Pulmonary artery endothelial cell (primary cell): Measurements from ENCODE around the gene TMEM240. TPM values are rescaled to one million over a fixed set of nuclear protein-coding genes. Genes with fewer than 3 reads are reported as not detected.
"Not testable (repeated sequence)": the region's sequence is repeated elsewhere in the genome, so short reads cannot be mapped to it uniquely, and the experiment has no call there.

Experiments used
- DNase-seq: peaks from one replicate; pipeline ENCODE4 v3.0.0-alpha.2; 2011; ENCODE audit warnings: low read depth, low spot score
- total RNA-seq: library from RNA; depleted of rRNA; stranded (reverse); fragments of >200 nt; gene quantifications from 2 replicates; pipeline ENCODE4 v1.2.3, GENCODE V29; 2014

TMEM240 gene
- total RNA-seq, 1 donor from 2014 or later, result 3.0 TPM

GRCh38 chr1:1540818-1541628, 599 bp upstream of the TMEM240 start:
- no peak for DNase-seq

- no peak for DNase-seq
These were observed 924 bp downstream of the TMEM240 start for GRCh38 chr1:1539310-1540089.

DNA sequence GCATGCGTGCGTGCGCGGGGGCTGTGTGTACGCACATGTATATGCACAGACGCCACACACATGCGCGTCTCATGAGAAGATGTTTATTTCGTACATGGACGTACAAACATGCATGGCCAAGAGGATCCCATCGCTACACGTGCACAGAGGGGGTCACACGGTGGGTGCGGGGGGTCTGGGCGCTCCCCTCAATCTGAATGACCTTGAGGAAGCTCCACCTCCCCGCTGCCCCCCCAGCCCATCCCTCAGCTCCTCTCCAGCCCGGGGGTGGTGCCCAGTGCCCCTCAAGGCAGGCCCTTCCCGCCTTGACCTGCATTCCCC, 1.5 kb downstream of the TMEM240 start:
- DNase-seq, result no peak

DNA sequence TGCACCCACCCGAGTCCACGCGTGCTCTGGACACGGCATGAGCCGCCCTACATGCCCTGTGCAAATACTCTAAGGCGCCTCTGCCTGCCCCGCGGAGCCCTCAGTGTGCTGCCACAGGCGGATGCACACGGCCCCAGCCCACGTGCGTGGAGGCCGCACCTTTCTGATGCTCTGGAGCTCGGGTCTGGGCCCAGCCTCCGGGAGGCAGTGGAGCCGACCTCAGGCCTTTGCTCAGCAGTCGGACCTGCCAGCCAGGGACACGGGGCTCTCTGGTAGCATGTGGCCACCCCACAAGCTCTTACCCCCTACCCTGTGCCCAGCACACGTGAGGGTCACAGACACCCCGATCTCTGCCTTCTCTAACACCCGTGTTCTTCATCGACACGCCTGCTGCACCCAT, 2.1 kb downstream of the TMEM240 start:
- no peak for DNase-seq

DNA sequence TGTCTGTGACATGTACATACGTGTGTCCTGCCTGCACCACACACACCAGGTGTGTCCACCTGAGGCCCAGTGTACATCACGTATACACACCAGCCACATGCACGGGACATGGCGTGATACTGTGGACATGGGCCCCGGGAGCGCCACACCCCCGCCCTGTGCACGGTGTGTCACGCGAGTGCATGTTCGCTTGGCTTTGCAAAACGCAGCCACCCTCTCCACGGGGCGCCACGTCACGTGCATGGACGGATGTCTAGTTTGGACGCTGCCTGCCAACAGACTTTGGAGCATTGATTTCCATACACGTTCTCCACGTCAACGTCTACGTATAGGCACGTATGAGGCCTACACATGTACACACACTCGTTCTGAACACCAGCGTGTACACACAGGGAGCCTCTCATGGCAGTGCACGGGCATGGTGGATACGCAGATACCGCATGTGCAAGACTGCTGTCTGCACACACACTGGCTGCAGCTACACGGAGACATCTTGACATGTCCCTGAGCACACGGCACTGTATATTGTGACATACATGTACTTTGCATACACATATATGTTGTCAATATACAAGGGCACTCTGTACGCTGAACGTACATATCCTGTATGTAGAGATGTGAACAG, 2.7 kb downstream of the TMEM240 start:
- DNase-seq, result no peak

GRCh38 chr1:1536938-1537546, 3.4 kb downstream of the TMEM240 start:
- no peak for DNase-seq

DNA sequence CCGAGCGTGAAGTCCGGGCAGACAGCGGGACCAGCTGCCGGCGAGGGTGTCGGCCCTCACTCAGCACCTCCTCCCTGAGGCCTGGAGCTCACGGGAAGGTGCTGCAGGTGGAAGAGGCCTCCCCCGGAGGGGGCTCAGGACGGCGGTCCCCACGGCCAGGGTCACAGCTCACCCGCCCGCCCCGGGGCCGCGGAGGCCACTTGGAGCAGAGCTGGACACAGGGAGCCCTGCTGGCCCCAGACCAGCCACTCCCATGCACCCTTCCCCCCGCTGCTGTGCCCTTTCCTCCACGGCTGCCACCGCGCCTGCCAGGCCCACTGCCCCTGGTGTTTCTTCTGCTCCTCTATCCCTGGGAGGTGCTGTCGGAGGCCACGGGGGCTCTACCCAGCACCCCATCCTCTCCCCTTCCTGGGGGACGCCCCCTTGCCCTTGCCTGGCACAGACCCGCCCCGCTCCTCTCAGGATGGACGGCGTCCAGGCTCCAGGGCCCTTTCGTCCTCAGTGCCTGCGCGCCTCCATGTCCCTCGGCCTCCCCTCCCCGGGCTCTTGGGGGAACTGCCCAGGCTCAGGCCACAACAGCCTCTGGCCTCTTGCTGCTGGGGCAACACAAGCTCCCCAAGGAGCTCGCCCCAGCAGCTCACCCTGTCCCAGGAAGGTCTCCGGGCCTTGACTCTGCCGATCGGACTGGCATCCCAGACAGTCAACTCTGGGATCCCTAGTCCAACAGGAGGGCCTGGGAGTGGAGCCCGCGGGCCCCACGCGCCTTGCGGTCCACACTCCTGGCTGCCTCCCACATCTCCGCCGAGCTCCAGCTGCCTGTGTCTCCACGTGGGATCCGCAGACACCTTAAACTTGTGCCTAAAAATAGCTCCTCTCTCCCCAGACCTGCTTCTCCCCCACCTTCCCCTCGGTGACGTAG, 4.1 kb downstream of the TMEM240 start:
- no peak for DNase-seq

DNA sequence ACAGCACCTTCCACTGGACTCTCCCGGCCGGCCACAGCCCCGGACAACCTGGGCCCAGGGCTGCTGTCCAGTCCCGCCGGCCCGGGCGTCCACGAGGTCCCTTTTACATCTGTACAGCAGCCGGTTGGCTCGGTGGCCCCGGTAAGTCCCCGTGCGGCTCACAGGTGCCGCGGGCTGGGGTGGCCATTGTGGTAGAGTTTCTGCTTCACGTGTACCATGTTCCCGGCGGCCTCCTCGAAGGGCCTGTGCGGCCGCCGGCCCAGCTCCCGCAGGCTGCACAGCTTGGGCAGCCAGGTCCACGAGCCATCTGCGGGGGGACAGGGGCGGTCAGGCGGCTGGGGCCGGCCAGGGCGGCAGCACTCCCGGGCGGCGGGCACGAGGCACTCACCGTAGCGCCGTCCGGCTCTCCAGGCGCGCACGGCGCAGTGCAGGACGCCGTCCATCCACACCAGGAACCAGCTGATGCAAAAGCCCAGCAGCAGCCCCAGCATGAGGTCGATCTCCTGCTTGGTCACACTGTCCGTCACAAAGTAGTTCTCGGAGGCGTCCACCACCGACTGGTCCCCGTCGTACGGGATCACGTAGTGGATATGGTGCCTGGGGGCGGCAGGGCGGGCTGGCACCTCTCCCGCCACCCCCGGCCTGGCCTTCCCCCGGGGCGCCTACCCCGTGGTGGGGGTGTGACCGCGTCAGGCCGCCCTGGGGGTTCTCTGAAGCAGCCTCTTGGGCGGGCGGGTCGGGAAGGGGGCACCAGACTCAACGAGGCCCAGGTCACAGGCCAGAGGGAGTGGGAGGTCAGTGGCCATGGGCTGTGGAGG, 5.0 kb downstream of the TMEM240 start:
- DNase-seq, result no peak

GRCh38 chr1:1534401-1535154, 5.8 kb downstream of the TMEM240 start:
- no peak for DNase-seq

DNA sequence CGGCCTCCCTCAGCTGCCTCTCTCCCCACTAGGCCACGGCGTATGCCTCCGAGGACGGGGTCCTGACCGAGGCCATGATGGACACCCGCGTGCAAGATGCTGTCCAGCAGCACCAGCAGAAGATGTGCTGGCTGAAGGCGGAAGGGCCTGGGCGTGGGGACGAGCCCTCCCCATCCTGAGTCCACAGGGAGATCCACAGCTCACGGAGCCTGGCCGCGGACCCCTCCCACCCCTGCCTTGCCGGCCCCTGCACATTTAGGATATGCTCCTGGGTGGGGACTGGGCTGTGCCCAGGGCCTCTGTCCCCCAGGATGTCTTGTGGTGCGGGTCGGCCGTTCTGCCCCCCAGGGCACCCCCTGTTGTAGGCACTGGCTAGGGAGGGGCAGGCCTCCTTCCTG, 6.5 kb downstream of the TMEM240 start:
- not testable (repeated sequence) for DNase-seq

DNA sequence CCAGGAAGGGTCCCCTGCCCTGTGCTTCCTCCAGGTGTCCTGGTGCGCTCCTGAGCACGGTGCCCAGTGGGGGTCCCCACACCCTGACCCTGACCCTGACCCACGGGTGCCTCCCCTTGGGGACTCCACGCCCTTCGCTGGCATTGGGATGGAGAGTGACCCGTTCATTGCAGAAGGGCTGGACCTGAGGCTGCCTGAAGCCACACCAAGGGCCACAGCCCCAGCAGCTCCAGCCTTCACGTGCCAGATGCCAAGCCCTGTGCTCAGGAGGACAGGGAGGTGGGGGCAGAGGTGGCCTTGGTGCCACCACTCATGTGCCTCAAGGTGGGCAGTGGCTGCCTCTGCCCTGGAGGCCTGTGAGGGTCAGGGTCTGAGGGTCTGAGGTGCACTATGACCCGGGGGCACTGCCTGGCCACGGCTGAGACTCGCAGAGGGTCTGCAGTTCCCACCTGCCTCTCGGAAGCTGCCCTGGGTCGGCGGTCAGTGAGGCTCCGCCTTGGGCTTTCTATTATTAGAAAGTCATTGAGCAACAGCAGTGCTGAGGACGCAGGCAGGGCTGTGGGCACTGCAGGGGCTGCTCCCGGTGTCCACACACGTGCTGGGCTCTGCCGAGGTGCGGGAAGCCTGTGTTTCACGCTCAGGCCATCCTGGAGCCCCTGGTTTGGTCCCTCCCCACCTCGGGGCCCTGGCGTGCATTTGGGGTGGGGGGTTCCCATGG, 7.1 kb downstream of the TMEM240 start:
- DNase-seq, result not testable (repeated sequence)

DNA sequence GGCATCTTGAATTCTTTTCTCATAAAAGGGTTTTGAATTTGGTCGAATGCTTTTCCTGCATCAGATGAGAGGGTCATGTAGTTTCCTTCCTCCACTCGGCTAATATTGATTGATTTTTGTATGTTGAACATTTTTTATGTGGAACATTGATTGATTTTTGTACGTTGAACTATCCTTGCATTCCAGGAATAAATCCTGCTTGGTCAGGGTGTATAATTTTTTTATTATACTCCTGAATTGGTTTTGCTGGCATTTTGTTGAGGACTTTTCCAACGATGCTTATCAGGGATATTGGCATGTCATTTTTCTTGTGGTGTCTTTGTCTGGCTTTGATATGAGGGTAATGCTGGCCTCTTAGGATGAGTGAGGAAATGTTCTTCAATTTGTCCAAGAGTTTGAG, 8.5 kb downstream of the TMEM240 start:
- no peak for DNase-seq

- no peak for DNase-seq
These were observed 10.5 kb downstream of the TMEM240 start for GRCh38 chr1:1529936-1530335.

GRCh38 chr1:1529321-1529720, 11.1 kb downstream of the TMEM240 start:
- DNase-seq, result no peak

DNA sequence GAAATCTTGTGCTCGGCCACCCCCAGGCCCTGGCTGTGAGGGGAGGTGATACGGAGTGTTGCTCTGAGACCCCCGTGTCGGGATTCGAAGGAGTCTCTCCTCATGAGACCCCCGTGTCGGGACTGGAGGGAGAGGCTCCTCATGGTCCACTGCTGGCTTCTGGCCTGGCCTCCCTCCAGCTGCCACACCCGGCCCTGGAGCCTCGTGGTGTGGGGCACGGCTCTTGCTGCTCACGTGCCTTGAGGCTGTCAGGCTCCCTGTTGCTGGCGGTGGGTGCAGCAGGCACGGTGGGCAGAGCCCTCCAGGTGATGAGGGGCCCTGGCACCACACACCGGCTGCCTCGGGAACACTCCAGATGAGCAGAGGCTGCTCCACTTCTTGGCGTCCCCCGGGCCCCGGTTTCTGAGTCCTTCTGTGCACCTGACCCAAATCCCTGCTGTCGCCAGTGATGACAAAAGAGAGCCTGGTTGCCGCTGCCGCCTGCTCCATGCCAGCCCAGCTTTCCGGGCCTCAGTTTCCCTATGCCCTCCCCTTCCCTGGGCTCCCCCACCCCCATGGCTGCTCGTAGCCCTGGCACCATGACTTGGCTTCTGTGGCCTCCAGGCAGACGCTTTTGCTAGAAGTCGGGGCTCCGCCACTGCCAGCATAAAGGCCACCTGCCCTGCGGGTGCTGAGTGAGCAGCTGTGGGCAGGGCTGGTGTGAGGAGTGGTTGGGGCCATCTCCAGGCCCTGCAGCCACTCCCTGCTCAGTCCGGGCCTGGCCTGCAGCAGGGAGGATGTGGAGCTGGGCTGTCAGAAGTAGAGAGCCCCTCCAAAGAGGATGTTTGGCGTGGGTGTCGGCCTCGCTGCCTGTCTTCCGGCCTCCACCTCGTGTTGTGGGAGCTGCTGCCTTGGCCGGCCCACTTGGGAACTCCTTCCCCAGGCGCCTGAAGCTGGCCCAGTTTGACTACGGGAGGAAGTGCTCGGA, 11.8 kb downstream of the TMEM240 start:
- no peak for DNase-seq

DNA sequence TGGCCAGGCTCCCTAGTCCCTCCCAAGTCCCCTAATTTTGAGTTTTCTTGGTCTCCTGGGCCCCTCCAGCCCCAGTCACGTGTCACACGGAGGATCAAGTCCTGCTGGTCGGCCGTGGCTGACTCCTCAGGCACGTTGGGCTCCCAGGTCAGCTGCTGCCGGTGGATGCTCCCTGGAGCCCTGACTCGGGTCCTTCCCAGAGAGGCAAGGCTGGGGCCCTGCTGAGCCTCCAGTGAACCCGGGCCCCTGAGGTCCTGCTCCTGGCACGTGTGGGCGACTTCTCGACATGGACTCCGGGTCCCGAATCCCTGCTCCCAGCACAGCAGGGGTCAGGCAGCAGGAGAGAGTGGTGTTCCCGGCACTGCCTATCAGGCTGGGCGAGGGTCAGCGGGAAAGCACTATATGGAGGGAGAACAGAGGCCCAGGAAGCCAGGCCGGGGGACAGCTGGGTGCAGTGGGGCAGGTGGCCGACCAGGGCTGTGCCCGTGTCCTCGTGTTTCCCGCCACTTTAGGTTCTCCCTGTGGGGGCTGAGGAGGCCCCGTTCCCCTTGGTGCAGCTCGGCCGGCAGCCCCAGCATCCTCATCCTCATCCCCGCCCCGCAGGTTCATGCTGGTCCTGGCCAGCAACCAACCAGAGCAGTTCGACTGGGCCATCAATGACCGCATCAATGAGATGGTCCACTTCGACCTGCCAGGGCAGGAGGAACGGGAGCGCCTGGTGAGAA, 13.2 kb downstream of the TMEM240 start:
- no peak for DNase-seq

- not testable (repeated sequence) for DNase-seq
These were observed 13.9 kb downstream of the TMEM240 start for GRCh38 chr1:1526476-1526875.
